ENCODE results near the gene MTHFD2. TPM values are rescaled to one million over a fixed set of nuclear protein-coding genes. Genes with fewer than 3 reads are reported as not detected.

MTHFD2 gene
- total and polyA plus RNA-seq, 8 donors = 10.2 to 288 (median 26.8) TPM

- no peak for ATAC-seq
- DNase-seq = no peak
- Histone ChIP-seq H3K4me1 (peaks cover 5 to 15% (median 11%) of the 10 kb centered on the region in 3 donors), H3K36me3 (no peaks in the 10 kb centered on the region), H3K27me3 (no peaks in the 10 kb centered on the region), H3K27ac (peak overlapping the region in 2 of 4 donors; percentile 78 to 92), H3K4me3 (peak overlapping the region; percentile 53 to 99 (median 74)), H3K9me3 (no peaks in the 10 kb centered on the region)
- intact Hi-C loops (cut with DNase I) = no loop called here
- FAIRE-seq = no peak
- TF ChIP-seq, protein P1, sequence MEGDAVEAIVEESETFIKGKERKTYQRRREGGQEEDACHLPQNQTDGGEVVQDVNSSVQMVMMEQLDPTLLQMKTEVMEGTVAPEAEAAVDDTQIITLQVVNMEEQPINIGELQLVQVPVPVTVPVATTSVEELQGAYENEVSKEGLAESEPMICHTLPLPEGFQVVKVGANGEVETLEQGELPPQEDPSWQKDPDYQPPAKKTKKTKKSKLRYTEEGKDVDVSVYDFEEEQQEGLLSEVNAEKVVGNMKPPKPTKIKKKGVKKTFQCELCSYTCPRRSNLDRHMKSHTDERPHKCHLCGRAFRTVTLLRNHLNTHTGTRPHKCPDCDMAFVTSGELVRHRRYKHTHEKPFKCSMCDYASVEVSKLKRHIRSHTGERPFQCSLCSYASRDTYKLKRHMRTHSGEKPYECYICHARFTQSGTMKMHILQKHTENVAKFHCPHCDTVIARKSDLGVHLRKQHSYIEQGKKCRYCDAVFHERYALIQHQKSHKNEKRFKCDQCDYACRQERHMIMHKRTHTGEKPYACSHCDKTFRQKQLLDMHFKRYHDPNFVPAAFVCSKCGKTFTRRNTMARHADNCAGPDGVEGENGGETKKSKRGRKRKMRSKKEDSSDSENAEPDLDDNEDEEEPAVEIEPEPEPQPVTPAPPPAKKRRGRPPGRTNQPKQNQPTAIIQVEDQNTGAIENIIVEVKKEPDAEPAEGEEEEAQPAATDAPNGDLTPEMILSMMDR (IDR thresholded peaks at IDR 0.05) = no peak
These were observed 20.7 kb upstream of the MTHFD2 start for GRCh38 chr2:74177696-74178095.

- ATAC-seq (peak; percentile 98 to 99 (median 99)), DNase-seq (peak; percentile 95 to 99 (median 98)), FAIRE-seq (peak; percentile 86)
- peak within 1 kb of the TSS; percentile 53 to 99 (median 74) for H3K4me3 ChIP-seq
- peaks cover 5 to 15% (median 11%) of the 10 kb centered on the region in 3 donors for H3K4me1 ChIP-seq
- H3K27ac ChIP-seq = peak within 1 kb of the TSS; percentile 72 to 92 (median 76)
- H3K36me3 ChIP-seq = no peaks in the 10 kb centered on the region
- no peaks in the 10 kb centered on the region for H3K27me3 ChIP-seq
- WGBS, 2 donors = 0% methylated on average over 84 of the region's 84 CpGs
- no peaks in the 10 kb centered on the region for H3K9me3 ChIP-seq
- intact Hi-C loops (cut with DNase I) = no loop called here
- TF ChIP-seq, protein P1 (IDR thresholded peaks at IDR 0.05) = no peak
These were observed 20.0 kb upstream of the MTHFD2 start, which contains the start of gene MOB1A for GRCh38 chr2:74178211-74179062. Gene MOB1A, minus strand, starts transcription at chr2:74178879. Its CDS starts 205 bp downstream, at chr2:74178674.

DNA sequence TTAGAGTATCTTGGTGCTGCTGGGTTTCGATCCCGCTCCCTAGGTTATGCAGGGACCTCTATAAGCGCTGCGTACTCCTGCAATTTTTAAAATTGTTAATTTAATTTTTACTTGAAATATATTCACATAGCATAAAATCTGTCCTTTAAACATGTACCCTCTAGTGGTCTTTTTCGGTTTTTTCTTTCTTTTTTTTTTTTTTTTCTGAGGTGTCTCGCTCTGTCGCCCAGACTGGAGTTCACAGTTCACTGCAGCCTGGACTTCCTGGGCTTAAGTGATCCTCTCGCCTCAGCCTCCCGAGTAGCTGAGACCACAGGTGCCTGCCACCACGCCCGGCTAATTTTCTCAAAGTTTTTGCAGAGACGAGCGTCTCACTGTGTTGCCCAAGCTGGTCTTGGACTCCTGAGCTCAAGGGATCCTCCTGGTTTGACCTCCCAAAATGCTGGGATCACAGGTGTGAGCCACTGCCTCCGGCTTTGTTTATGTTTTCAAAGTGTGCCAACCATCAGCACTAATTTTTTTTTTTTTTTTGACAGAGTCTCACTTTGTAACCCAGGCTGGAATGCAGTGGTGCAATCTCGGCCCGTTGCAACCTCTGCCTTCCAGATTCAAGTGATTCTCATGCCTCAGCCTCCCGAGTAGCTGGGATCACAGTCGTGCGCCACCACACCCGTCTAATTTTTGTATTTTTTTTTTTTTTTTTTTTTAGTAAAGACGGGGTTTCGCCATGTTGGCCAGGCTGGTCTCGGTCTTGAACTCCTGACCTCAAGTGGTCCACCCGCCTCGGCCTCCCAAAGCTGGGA lies 19.2 kb upstream of the MTHFD2 start:
- FAIRE-seq = no peak
- peak in 2 of 6 donors; percentile 26 to 36 for DNase-seq
- WGBS, 2 donors = 49% methylated on average over 24 to 25 of the region's 25 CpGs
- intact Hi-C loops (cut with DNase I) = no loop called here
- no peaks in the 10 kb centered on the region for H3K27me3 ChIP-seq
- H3K9me3 ChIP-seq = no peaks in the 10 kb centered on the region
- H3K27ac ChIP-seq = peak overlapping the region in 1 of 4 donors; percentile 92
- ATAC-seq = peak in 2 of 4 donors; percentile 2 to 24
- TF ChIP-seq, protein P1 (IDR thresholded peaks at IDR 0.05) = peak in 1 of 4 donors; percentile 12
- peak overlapping the region; percentile 3 to 99 (median 74) for H3K4me3 ChIP-seq
- no peaks in the 10 kb centered on the region for H3K36me3 ChIP-seq
- H3K4me1 ChIP-seq = peaks cover 5 to 15% (median 11%) of the 10 kb centered on the region in 3 donors

- ATAC-seq (peak in 1 of 4 donors; percentile 2), FAIRE-seq (no peak), DNase-seq (no peak)
- Histone ChIP-seq H3K27ac (peak overlapping the region in 1 of 4 donors; percentile 28), H3K36me3 (no peaks in the 10 kb centered on the region), H3K9me3 (no peaks in the 10 kb centered on the region), H3K4me3 (no peak overlapping the region), H3K4me1 (peaks cover 5 to 11% (median 10%) of the 10 kb centered on the region in 3 donors), H3K27me3 (no peaks in the 10 kb centered on the region)
- intact Hi-C loops (cut with DNase I) = no loop called here
- 52 to 71% methylated on average over 7 of the region's 7 CpGs for WGBS, 2 donors
- TF ChIP-seq, protein P1 (IDR thresholded peaks at IDR 0.05) = no peak
These were observed 16.7 kb upstream of the MTHFD2 start for GRCh38 chr2:74181739-74182138.
